PFSK-1 (cell line): ENCODE results near the gene DERA.

Experiments used
- FOXP2 ChIP-seq: optimal IDR thresholded peaks from 2 replicates; pipeline ENCODE3; 2011; ENCODE audit warnings: borderline replicate concordance, control low read depth, inconsistent platforms; ENCODE audit not compliant: insufficient read depth; ENCODE audit errors: extremely low read length, extremely low read depth
- POLR2AphosphoS5 ChIP-seq: IDR thresholded peaks from 2 replicates; pipeline ENCODE4 v1.6.1; 2012; ENCODE audit warnings: low read depth, mild to moderate bottlenecking, control low read depth, low read length, moderate library complexity
- REST ChIP-seq, 2 experiments: IDR thresholded peaks; 2 replicates each; pipeline versions ENCODE4 v1.6.1 to v1.8.0; 2011 to 2012; ENCODE audit warnings: low read depth in 2 of 2, low read length in 2 of 2, control low read depth in 1 of 2, inconsistent platforms in 1 of 2, mild to moderate bottlenecking in 1 of 2, moderate library complexity in 1 of 2; ENCODE audit not compliant: insufficient read depth in 1 of 2
- SIN3A ChIP-seq: IDR thresholded peaks from 2 replicates; pipeline ENCODE4 v1.6.1; 2012; ENCODE audit warnings: mild to moderate bottlenecking, low read length, moderate library complexity, borderline replicate concordance; ENCODE audit not compliant: insufficient read depth
- TAF1 ChIP-seq: IDR thresholded peaks from 2 replicates; pipeline ENCODE4 v1.6.1; 2012; ENCODE audit warnings: low read length, control low read depth, borderline replicate concordance; ENCODE audit not compliant: insufficient read depth

Gene DERA

GRCh38 chr12:15928870-15929571, 17.9 kb downstream of the DERA start:
- TF ChIP-seq FOXP2 (no peak), REST (IDR thresholded peaks at IDR 0.05; ENCODE audit: insufficient read depth in 1 of 2, low read depth in 2 of 2, low read length in 2 of 2) (no peak), SIN3A (no peak), POLR2AphosphoS5 (no peak), TAF1 (no peak)

- TF ChIP-seq SIN3A (no peak), POLR2AphosphoS5 (no peak), FOXP2 (no peak), REST (IDR thresholded peaks at IDR 0.05; ENCODE audit: insufficient read depth in 1 of 2, low read depth in 2 of 2, low read length in 2 of 2) (no peak), TAF1 (no peak)
These were observed 20.5 kb downstream of the DERA start for GRCh38 chr12:15931590-15932053.

GRCh38 chr12:15932327-15932726, 21.2 kb downstream of the DERA start:
- TF ChIP-seq POLR2AphosphoS5 (no peak), TAF1 (no peak), SIN3A (no peak), REST (IDR thresholded peaks at IDR 0.05; ENCODE audit: insufficient read depth in 1 of 2, low read depth in 2 of 2, low read length in 2 of 2) (no peak), FOXP2 (no peak)

- TF ChIP-seq FOXP2 (no peak), POLR2AphosphoS5 (no peak), SIN3A (no peak), TAF1 (no peak), REST (IDR thresholded peaks at IDR 0.05; ENCODE audit: insufficient read depth in 1 of 2, low read depth in 2 of 2, low read length in 2 of 2) (no peak)
These were observed 21.8 kb downstream of the DERA start for GRCh38 chr12:15932971-15933370.
